Testis (tissue), 2 donors: Measurements from ENCODE around the gene NDUFA13.

ENCODE experiments used
- POLR2A ChIP-seq: fragments of 450-650 bp; IDR thresholded peaks from one replicate; pipeline ENCODE4 v1.6.1; 2017; ENCODE audit warnings: antibody characterized with exemption, mild to moderate bottlenecking, moderate library complexity
- TF ChIP-seq, protein P1 (sequence below), 3 experiments: fragments of 450-650 bp in 2 of 3; fragments of 200-600 bp in 1 of 3; sonication (generic) in 1 of 3; IDR thresholded peaks; one replicate each; pipeline ENCODE4 v1.5.1; 2016 to 2019; ENCODE audit warnings: antibody characterized with exemption in 3 of 3, mild to moderate bottlenecking in 2 of 3, moderate library complexity in 1 of 3

DNA sequence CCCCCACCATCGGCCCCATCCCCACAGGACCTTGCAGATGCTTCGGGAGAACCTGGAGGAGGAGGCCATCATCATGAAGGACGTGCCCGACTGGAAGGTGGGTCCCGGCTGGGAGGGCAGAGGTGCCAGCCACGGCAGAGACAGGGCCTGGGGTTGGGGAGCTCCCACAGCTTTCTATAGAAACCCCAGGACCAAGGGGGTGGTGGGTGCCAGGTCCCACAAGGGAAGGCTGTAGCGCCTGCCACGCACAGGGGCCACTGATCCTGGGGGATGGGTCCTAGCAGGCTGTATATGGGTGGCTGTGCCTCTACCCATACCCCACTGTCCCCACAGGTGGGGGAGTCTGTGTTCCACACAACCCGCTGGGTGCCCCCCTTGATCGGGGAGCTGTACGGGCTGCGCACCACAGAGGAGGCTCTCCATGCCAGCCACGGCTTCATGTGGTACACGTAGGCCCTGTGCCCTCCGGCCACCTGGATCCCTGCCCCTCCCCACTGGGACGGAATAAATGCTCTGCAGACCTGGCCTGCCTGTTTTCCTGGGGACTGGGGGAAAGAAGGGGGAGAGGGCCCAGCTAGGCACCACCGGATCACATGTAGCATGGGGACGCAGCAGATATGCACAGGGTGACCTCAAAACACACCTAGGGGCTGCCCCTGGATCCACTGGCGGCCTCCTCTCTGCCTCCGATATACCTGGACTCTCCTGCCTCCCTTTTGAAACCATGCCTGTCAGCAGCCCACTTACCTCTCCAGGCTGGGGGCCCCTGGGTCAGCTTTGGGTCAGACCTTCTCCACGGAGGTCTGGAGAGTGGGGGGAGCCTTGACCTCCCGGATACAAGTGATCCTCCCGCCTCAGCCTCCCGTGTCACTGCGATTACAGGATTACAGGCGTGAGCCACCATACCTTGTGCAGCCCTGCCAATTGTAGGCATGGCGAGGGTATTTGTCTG, 11.9 kb downstream of the NDUFA13 start:
- TF ChIP-seq, protein P1, sequence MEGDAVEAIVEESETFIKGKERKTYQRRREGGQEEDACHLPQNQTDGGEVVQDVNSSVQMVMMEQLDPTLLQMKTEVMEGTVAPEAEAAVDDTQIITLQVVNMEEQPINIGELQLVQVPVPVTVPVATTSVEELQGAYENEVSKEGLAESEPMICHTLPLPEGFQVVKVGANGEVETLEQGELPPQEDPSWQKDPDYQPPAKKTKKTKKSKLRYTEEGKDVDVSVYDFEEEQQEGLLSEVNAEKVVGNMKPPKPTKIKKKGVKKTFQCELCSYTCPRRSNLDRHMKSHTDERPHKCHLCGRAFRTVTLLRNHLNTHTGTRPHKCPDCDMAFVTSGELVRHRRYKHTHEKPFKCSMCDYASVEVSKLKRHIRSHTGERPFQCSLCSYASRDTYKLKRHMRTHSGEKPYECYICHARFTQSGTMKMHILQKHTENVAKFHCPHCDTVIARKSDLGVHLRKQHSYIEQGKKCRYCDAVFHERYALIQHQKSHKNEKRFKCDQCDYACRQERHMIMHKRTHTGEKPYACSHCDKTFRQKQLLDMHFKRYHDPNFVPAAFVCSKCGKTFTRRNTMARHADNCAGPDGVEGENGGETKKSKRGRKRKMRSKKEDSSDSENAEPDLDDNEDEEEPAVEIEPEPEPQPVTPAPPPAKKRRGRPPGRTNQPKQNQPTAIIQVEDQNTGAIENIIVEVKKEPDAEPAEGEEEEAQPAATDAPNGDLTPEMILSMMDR (IDR thresholded peaks at IDR 0.05) = no peak
- no peak for TF ChIP-seq POLR2A
